Transverse colon (tissue), 3 donors: Measurements from ENCODE around the gene PDE8A.

Source experiments
- CTCF ChIP-seq, 5 experiments: fragments of 200-600 bp in 3 of 5; fragments of 450-650 bp in 2 of 5; sonication (generic) in 3 of 5; IDR thresholded peaks; 1 replicate in 2 of 5; 2 replicates in 3 of 5; pipeline ENCODE4 v1.5.1; 2016 to 2017; ENCODE audit warnings: antibody characterized with exemption in 5 of 5, inconsistent platforms in 3 of 5, mild to moderate bottlenecking in 2 of 5, moderate library complexity in 1 of 5
- POLR2A ChIP-seq: fragments of 450-650 bp; IDR thresholded peaks from one replicate; pipeline ENCODE4 v1.6.1; 2016; ENCODE audit warnings: antibody characterized with exemption, mild to moderate bottlenecking, moderate library complexity

DNA sequence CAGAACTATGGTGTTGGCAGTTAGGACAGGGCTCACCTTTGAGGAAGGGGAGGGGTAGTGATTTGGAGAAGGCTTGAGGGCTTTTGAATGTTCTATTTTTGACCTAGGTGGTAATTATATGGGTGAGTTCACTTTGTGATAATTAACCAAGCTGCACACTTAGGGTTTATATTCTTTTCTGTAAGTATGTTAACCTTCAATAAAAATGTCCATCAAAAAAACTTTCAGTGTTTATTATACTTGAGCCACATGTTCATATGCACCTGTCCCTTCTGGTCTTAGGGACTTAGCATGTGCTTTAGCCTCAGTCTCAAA lies 28.4 kb downstream of the PDE8A start:
- TF ChIP-seq POLR2A (no peak), CTCF (IDR thresholded peaks at IDR 0.05) (no peak)
